Measurements from ENCODE around the gene TSC2.
"Not testable (repeated sequence)": the region's sequence is repeated elsewhere in the genome, so short reads cannot be mapped to it uniquely, and the experiment has no call there.

The TSC2 gene

GRCh38 chr16:2129890-2130447 lies 82.2 kb downstream of the TSC2 start:
- DNase-seq (ENCODE audit: low read depth); H3K4me3 ChIP-seq (ENCODE audit: low read depth, low read length): not testable (repeated sequence)

GRCh38 chr16:2133797-2134196 lies 86.0 kb downstream of the TSC2 start:
- not testable (repeated sequence) for H3K4me3 ChIP-seq (ENCODE audit: low read depth, low read length); DNase-seq (ENCODE audit: low read depth)

GRCh38 chr16:2135071-2135470 lies 87.3 kb downstream of the TSC2 start:
- peak overlapping the region; percentile 44 for H3K4me3 ChIP-seq (ENCODE audit: low read depth, low read length)
- not testable (repeated sequence) for DNase-seq (ENCODE audit: low read depth)

GRCh38 chr16:2135770-2136490 lies 88.1 kb downstream of the TSC2 start, which contains the start of gene PKD1:
Gene PKD1 (minus strand): TSS chr16:2135898. CDS start chr16:2135689, 209 bp downstream.
- peak; percentile 93 for DNase-seq (ENCODE audit: low read depth)
- H3K4me3 ChIP-seq (ENCODE audit: low read depth, low read length), result peak within 1 kb of the TSS; percentile 44
